Activated B cell treated with CpG ODN at 0.5 μM for 24 hours (primary cell): ENCODE results near the gene LCLAT1. TPM values are rescaled to one million over a fixed set of nuclear protein-coding genes. Genes with fewer than 3 reads are reported as not detected.

Source experiments
- ATAC-seq: fragments of 200-7000 bp; cut with Tn5 transposase; one replicate; pipeline ENCODE4 v1.10.0; 2021; ENCODE audit warnings: low read depth, mild to moderate bottlenecking, moderate library complexity
- CTCF ChIA-PET: fragments of 350-600 bp; sonication (Branson Sonifier 250); formaldehyde crosslinking; loops from one replicate; lab custom pipeline; 2021; ENCODE audit warnings: antibody characterized with exemption; lab: Charles Lee
- POLR2A ChIA-PET: fragments of 350-600 bp; sonication (Branson Sonifier 250); formaldehyde crosslinking; loops from one replicate; lab custom pipeline; 2021; ENCODE audit warnings: antibody characterized with exemption; lab: Charles Lee
- DNase-seq: peaks from one replicate; pipeline ENCODE4 v3.0.0; 2022
- H3K27ac Mint-ChIP-seq: one replicate; pipeline ENCODE4 v1.8.0; 2020; ENCODE audit warnings: mixed read lengths
- H3K27me3 Mint-ChIP-seq: one replicate; pipeline ENCODE4 v1.8.0; 2021; ENCODE audit warnings: mixed read lengths
- H3K36me3 Mint-ChIP-seq: one replicate; pipeline ENCODE4 v1.8.0; 2021; ENCODE audit warnings: low read depth, mixed read lengths
- H3K4me1 Mint-ChIP-seq: one replicate; pipeline ENCODE4 v1.8.0; 2021; ENCODE audit warnings: mixed read lengths
- H3K4me3 Mint-ChIP-seq: one replicate; pipeline ENCODE4 v1.8.0; 2020; ENCODE audit warnings: mild to moderate bottlenecking, mixed read lengths
- H3K9me3 Mint-ChIP-seq: one replicate; pipeline ENCODE4 v1.8.0; 2020; ENCODE audit warnings: mixed read lengths
- intact Hi-C: fragments of 100-400 bp; cut with micrococcal nuclease; formaldehyde crosslinking; loops from one replicate; pipeline ENCODE4 v1.15.1; 2024
- total RNA-seq: library from RNA; stranded (reverse); gene quantifications from 2 replicates; pipeline ENCODE4 v1.2.3, GENCODE V29; 2022
- TF ChIP-seq, protein P1 (sequence below): fragments of 200-600 bp; IDR thresholded peaks from one replicate; pipeline ENCODE4 v1.8.0; 2022; ENCODE audit warnings: antibody characterized with exemption, mild to moderate bottlenecking

LCLAT1 gene
- total RNA-seq = 20.1 and 25.9 TPM in 2 replicates

DNA sequence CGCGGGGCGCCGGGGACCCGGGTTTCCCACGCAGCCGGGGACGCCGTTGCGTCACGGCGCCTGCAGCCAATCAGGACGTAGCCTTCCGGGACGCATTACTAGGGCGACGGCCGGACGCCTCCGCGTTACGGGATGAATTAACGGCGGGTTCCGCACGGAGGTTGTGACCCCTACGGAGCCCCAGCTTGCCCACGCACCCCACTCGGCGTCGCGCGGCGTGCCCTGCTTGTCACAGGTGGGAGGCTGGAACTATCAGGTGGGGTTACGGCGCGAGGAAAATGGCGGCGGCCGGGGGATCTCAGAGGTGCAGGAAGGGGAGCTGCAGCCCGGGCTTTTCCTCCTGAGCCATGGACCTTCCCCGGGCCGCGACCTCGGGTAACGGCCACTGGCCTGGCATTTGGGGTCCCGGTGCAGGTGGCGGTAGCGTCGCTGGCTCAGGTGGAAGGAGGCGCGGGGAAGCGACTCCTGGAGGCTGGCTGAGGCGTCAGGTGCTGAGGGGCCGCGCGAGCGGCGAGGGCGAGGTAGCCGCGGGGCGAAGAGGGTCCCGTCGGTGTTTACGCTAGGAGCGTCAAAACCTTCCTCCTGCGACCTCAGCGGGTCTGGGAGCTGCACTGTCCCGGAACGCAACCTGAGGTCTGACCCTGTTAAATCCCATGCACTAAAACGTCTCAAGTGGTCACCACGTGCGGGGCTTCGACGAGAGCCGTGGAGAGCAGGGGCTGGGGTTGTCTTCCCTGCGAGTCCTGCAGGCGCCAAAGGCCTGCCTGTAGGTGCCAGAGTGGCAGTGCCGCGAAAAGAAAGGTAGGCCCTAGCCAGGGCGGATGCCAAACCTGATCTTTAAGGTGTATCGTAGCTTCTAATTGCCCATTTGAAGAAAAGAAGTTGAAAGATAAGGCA is at the start of gene LCLAT1:
TSS of gene LCLAT1 (plus strand) at position 98 of the 897 bp plus-strand sequence. CDS start 78,345 bp downstream, outside the sequence.
- Mint-ChIP-seq H3K36me3 (peaks cover 8% of the 10 kb centered on the region), H3K27ac (peak within 1 kb of the TSS; percentile 95), H3K9me3 (no peaks in the 10 kb centered on the region), H3K4me1 (peaks cover 25% of the 10 kb centered on the region), H3K27me3 (no peaks in the 10 kb centered on the region), H3K4me3 (peak within 1 kb of the TSS; percentile 96)
- TF ChIP-seq, protein P1, sequence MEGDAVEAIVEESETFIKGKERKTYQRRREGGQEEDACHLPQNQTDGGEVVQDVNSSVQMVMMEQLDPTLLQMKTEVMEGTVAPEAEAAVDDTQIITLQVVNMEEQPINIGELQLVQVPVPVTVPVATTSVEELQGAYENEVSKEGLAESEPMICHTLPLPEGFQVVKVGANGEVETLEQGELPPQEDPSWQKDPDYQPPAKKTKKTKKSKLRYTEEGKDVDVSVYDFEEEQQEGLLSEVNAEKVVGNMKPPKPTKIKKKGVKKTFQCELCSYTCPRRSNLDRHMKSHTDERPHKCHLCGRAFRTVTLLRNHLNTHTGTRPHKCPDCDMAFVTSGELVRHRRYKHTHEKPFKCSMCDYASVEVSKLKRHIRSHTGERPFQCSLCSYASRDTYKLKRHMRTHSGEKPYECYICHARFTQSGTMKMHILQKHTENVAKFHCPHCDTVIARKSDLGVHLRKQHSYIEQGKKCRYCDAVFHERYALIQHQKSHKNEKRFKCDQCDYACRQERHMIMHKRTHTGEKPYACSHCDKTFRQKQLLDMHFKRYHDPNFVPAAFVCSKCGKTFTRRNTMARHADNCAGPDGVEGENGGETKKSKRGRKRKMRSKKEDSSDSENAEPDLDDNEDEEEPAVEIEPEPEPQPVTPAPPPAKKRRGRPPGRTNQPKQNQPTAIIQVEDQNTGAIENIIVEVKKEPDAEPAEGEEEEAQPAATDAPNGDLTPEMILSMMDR = no peak
- CTCF ChIA-PET = interaction anchor here (0.7 to 2.3 kb wide), 6 partner anchors 75 to 282 kb away, joined by 3 to 7 read pairs (median 4); partner anchors contain the start of gene LBH
- peak; percentile 94 for ATAC-seq
- peak; percentile 80 for DNase-seq
- POLR2A ChIA-PET = interaction anchor here (0.5 to 2.9 kb wide), 17 partner anchors 11 to 225 kb away, joined by 3 to 27 read pairs (median 6); partner anchors contain the start of gene LBH
- intact Hi-C loops = loop anchor here (1.0 to 2.0 kb wide), 4 partner anchors 10 to 301 kb away; partner anchors contain the start of genes LBH and YPEL5

DNA sequence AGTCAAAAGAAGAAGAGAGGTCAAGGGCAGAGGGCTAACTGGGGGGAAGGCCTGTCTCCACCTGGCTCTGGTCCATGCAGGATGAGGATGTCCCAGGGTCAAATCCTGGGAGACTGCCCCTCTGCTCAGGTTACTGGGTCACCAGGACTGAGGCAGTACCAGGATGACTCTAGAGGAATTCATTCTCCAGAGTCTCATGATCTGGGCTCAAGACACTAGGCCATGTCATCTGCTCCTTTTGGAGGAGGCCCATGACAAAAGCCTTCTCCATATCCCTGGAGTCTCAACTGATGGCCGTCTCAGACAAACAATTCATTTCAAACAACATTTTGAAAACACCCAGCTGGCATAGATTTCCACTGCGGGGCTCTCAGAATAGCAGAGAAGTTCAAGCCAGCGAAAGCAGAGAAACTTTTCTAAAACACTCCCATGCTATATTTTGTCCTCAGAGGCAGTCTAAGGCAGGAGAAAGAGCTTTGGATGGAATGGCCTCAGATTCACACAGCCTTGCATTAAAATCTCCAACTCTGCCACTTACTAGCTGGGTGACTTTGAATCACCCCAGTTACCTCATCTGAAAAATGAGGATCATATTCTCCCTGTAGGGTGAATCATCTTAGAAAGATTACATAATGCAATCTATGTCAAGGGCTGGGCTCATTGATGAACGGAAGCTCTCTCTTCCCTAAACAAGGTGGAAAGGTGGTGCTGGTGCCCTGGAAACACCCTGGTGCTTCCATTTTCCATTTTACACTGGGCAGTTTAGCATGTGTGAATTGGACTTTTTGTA is 48.8 kb upstream of the LCLAT1 start:
- H3K4me3 Mint-ChIP-seq = no peak overlapping the region
- ChIA-PET POLR2A (no interaction called here), CTCF (no interaction called here)
- no peak for ATAC-seq
- no peak for DNase-seq
- intact Hi-C loops = no loop called here
- no peaks in the 10 kb centered on the region for H3K36me3 Mint-ChIP-seq
- H3K27ac Mint-ChIP-seq = no peak overlapping the region
- no peaks in the 10 kb centered on the region for H3K4me1 Mint-ChIP-seq
- no peaks in the 10 kb centered on the region for H3K9me3 Mint-ChIP-seq
- TF ChIP-seq, protein P1 = no peak
- H3K27me3 Mint-ChIP-seq = no peaks in the 10 kb centered on the region

GRCh38 chr2:30400151-30400954 is 46.7 kb upstream of the LCLAT1 start:
- Mint-ChIP-seq H3K4me3 (no peak overlapping the region), H3K9me3 (no peaks in the 10 kb centered on the region), H3K27ac (no peak overlapping the region), H3K4me1 (no peaks in the 10 kb centered on the region), H3K36me3 (no peaks in the 10 kb centered on the region), H3K27me3 (no peaks in the 10 kb centered on the region)
- intact Hi-C loops = no loop called here
- ChIA-PET CTCF (interaction anchor here (1.1 kb wide), 1 partner anchor 311 kb away, joined by 4 read pairs; no protein-coding TSS in a partner anchor), POLR2A (no interaction called here)
- no peak for DNase-seq
- TF ChIP-seq, protein P1 = no peak
- ATAC-seq = no peak

DNA sequence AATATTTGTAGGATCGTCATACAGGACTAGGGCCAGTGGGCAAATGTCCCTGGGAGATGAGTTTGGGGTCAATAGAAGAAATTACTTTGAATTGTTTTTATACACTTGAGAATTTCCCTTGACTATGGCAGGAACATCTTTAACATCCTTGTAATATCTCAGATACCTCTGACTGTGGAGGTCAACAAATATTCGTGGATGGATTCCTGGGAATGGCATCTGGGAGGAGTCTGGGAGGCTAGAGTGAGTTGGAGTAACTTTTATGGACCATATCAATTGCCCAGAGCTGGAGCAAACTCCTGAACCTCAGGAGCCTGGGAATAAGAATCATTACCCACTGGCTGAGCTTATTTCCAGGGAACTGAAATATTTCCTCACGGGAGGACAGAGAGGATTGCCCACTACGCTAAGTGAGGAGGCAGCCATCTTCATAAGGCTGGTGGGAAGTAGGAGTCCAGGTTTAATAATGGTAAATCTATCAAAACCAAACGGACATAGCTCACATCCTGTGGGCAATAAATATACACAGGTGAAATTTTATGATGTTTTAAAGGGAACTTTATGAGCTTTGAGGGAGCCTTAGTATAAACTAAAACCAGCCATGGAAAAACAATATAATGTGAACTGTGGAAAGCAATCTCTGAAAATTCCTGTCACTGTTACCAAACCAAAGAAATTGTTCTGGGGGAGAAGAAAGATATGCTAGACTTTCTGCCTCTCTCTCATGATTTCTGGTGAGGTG is 44.4 kb upstream of the LCLAT1 start:
- CTCF ChIA-PET = no interaction called here
- H3K4me1 Mint-ChIP-seq = no peaks in the 10 kb centered on the region

More for the DNA sequence above, 44.4 kb upstream of the LCLAT1 start:
- Mint-ChIP-seq H3K4me3 (no peak overlapping the region), H3K27me3 (no peaks in the 10 kb centered on the region), H3K9me3 (no peaks in the 10 kb centered on the region), H3K27ac (no peak overlapping the region), H3K36me3 (no peaks in the 10 kb centered on the region)
- DNase-seq (no peak), ATAC-seq (no peak)
- POLR2A ChIA-PET = interaction anchor here (0.6 kb wide), 1 partner anchor 9 kb away, joined by 4 read pairs; no protein-coding TSS in a partner anchor
- intact Hi-C loops = no loop called here
- TF ChIP-seq, protein P1 = no peak
